ENCODE data around the gene NELL1. TPM values are rescaled to one million over a fixed set of nuclear protein-coding genes. Genes with fewer than 3 reads are reported as not detected.

NELL1 gene
- total and polyA plus RNA-seq, 2 experiments from 2014 or later = not detected

GRCh38 chr11:21553795-21554194 is 884.4 kb downstream of the NELL1 start:
- H3K4me2 ChIP-seq (ENCODE audit: unreplicated experiment) = no peak overlapping the region
- WGBS, 2 experiments (ENCODE audit: low coverage in 1 of 2, low lambda C conversion rate in 2 of 2, missing lambda C conversion rate in 2 of 2) = 8 to 9% methylated on average over 1 of the region's 1 CpG

DNA sequence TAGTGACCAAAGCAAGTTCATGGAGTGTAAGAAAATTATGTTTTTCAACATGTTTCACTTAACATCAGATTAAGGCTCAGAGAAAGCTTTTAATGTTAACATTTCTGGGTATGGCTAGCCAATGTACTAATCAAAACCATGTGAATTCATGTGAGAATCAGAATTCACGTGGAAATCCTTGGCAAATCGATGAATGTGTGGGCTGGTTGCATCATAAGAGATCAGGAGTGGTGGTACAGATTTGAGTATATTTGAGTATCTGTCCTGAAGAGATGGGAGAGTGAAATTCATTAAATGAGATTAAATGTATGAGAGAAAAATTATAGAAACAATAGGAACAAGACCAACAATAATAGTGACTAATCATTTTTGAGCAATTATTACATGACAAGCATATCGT is 884.9 kb downstream of the NELL1 start:
- Histone ChIP-seq H3K27ac (no peak overlapping the region), H3K36me3 (ENCODE audit: low read depth) (no peaks in the 10 kb centered on the region), H2AFZ (no peak overlapping the region), H3K9me3 (ENCODE audit: low read depth) (no peaks in the 10 kb centered on the region), H3K4me1 (ENCODE audit: insufficient read depth) (no peaks in the 10 kb centered on the region), H3K4me3 (no peak overlapping the region), H3K27me3 (replicated peaks; ENCODE audit: insufficient read depth) (no peaks in the 10 kb centered on the region), H3F3A (ENCODE audit: insufficient read depth) (no peaks in the 10 kb centered on the region), H3K4me2 (ENCODE audit: unreplicated experiment) (no peak overlapping the region), H4K20me1 (ENCODE audit: insufficient read depth) (no peaks in the 10 kb centered on the region), H3K79me2 (ENCODE audit: insufficient read depth) (no peaks in the 10 kb centered on the region), H3K9ac (no peak overlapping the region), H3K9me2 (ENCODE audit: insufficient read depth) (no peaks in the 10 kb centered on the region)
- TF ChIP-seq EZH2phosphoT487 (IDR thresholded peaks at IDR 0.05; ENCODE audit: insufficient read depth, low read depth) = no peak
- no peak for TF ChIP-seq EZH2 (IDR thresholded peaks at IDR 0.05; ENCODE audit: insufficient read depth, poor library complexity, severe bottlenecking)
- in situ Hi-C loops (cut with MboI) = no loop called here
- no peak for DNase-seq
- WGBS, 2 experiments (ENCODE audit: low coverage in 1 of 2, low lambda C conversion rate in 2 of 2, missing lambda C conversion rate in 2 of 2) = 0 to 4% methylated on average over 3 of the region's 3 CpGs

More at GRCh38 chr11:21553795-21554194, 884.4 kb downstream of the NELL1 start:
- Histone ChIP-seq H3K9me2 (ENCODE audit: insufficient read depth) (no peaks in the 10 kb centered on the region), H3K4me1 (ENCODE audit: insufficient read depth) (no peaks in the 10 kb centered on the region), H3K27me3 (replicated peaks; ENCODE audit: insufficient read depth) (no peaks in the 10 kb centered on the region), H3K4me3 (no peak overlapping the region), H3K27ac (no peak overlapping the region), H3K79me2 (ENCODE audit: insufficient read depth) (no peaks in the 10 kb centered on the region), H3F3A (ENCODE audit: insufficient read depth) (no peaks in the 10 kb centered on the region), H3K9me3 (ENCODE audit: low read depth) (no peaks in the 10 kb centered on the region), H3K9ac (no peak overlapping the region), H2AFZ (no peak overlapping the region), H3K36me3 (ENCODE audit: low read depth) (no peaks in the 10 kb centered on the region), H4K20me1 (ENCODE audit: insufficient read depth) (no peaks in the 10 kb centered on the region)
- in situ Hi-C loops (cut with MboI) = no loop called here
- TF ChIP-seq EZH2phosphoT487 (IDR thresholded peaks at IDR 0.05; ENCODE audit: insufficient read depth, low read depth) (no peak), EZH2 (IDR thresholded peaks at IDR 0.05; ENCODE audit: insufficient read depth, poor library complexity, severe bottlenecking) (no peak)
- DNase-seq = no peak

DNA sequence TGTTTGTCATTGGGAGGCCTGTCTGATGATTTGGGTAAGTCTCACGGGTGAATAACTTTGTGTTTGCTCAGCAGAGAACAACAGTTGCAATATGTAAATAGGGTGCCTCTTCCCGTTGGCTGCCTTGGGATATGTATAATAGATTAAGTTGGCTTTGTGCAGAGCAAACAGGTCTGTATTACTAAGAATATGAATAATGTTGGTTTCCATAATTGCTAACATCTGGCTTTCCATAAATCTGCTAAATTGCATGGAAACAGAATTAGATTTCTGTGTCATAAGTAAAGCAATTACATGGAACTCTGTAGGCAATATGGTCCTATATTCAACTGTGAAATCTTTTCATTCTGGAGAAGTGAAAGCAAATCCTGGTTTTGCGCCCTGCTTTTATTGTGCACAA is 887.5 kb downstream of the NELL1 start:
- Histone ChIP-seq H3K9me3 (ENCODE audit: low read depth) (no peaks in the 10 kb centered on the region), H3K4me2 (ENCODE audit: unreplicated experiment) (no peak overlapping the region), H3K27me3 (replicated peaks; ENCODE audit: insufficient read depth) (no peaks in the 10 kb centered on the region), H3K4me3 (no peak overlapping the region), H3K9ac (no peak overlapping the region), H2AFZ (no peak overlapping the region), H3K36me3 (ENCODE audit: low read depth) (no peaks in the 10 kb centered on the region), H3K27ac (no peak overlapping the region), H3K9me2 (ENCODE audit: insufficient read depth) (no peaks in the 10 kb centered on the region), H3F3A (ENCODE audit: insufficient read depth) (no peaks in the 10 kb centered on the region), H3K4me1 (ENCODE audit: insufficient read depth) (no peaks in the 10 kb centered on the region), H4K20me1 (ENCODE audit: insufficient read depth) (no peaks in the 10 kb centered on the region), H3K79me2 (ENCODE audit: insufficient read depth) (no peaks in the 10 kb centered on the region)
- DNase-seq = no peak
- TF ChIP-seq EZH2phosphoT487 (IDR thresholded peaks at IDR 0.05; ENCODE audit: insufficient read depth, low read depth) = no peak
- no peak for TF ChIP-seq EZH2 (IDR thresholded peaks at IDR 0.05; ENCODE audit: insufficient read depth, poor library complexity, severe bottlenecking)
- 20 to 24% methylated on average over 3 of the region's 3 CpGs for WGBS, 2 experiments (ENCODE audit: low coverage in 1 of 2, low lambda C conversion rate in 2 of 2, missing lambda C conversion rate in 2 of 2)
- in situ Hi-C loops (cut with MboI) = no loop called here

DNA sequence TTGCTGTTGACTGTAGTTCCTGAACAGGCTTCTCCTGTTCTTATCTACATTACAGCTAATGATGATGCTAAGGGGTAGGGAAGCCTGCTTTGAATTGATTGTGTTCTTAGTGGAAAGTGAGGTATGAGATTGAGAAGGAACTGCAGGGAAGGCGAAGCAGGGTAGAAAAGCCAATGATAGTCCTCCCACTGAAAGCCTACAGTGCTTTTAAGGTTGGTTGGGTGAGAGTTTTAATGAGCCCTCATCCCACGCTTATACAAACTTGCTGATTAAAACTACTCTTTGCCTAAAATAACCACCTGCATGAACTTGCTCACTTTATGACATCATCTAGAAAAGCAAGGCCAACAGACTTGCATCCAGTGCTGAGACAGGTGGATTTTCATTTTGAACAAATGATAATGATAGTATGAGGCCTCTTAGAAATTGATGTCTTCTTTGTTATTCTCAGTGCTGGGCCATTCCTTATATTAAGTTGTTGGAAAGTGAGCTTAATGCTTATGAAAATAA is 891.1 kb downstream of the NELL1 start:
- no peaks in the 10 kb centered on the region for H3K79me2 ChIP-seq (ENCODE audit: insufficient read depth)
- H3F3A ChIP-seq (ENCODE audit: insufficient read depth) = no peaks in the 10 kb centered on the region
- in situ Hi-C loops (cut with MboI) = no loop called here
- TF ChIP-seq EZH2phosphoT487 (IDR thresholded peaks at IDR 0.05; ENCODE audit: insufficient read depth, low read depth) (no peak), EZH2 (IDR thresholded peaks at IDR 0.05; ENCODE audit: insufficient read depth, poor library complexity, severe bottlenecking) (no peak)
- no peaks in the 10 kb centered on the region for H3K27me3 ChIP-seq (replicated peaks; ENCODE audit: insufficient read depth)
- DNase-seq = no peak
- WGBS, 2 experiments (ENCODE audit: low coverage in 1 of 2, low lambda C conversion rate in 2 of 2, missing lambda C conversion rate in 2 of 2) = 32 to 36% methylated on average over 2 of the region's 2 CpGs
- no peak overlapping the region for H3K4me3 ChIP-seq
- H3K4me2 ChIP-seq (ENCODE audit: unreplicated experiment) = no peak overlapping the region
- H3K9ac ChIP-seq = no peak overlapping the region
- no peaks in the 10 kb centered on the region for H4K20me1 ChIP-seq (ENCODE audit: insufficient read depth)
- no peaks in the 10 kb centered on the region for H3K4me1 ChIP-seq (ENCODE audit: insufficient read depth)
- H3K36me3 ChIP-seq (ENCODE audit: low read depth) = no peaks in the 10 kb centered on the region
- no peaks in the 10 kb centered on the region for H3K9me3 ChIP-seq (ENCODE audit: low read depth)
- H3K27ac ChIP-seq = no peak overlapping the region
- H2AFZ ChIP-seq = no peak overlapping the region
- no peaks in the 10 kb centered on the region for H3K9me2 ChIP-seq (ENCODE audit: insufficient read depth)

GRCh38 chr11:21561581-21561980 is 892.2 kb downstream of the NELL1 start:
- Histone ChIP-seq H2AFZ (no peak overlapping the region), H3K36me3 (ENCODE audit: low read depth) (no peaks in the 10 kb centered on the region), H3K4me1 (ENCODE audit: insufficient read depth) (no peaks in the 10 kb centered on the region), H3K79me2 (ENCODE audit: insufficient read depth) (no peaks in the 10 kb centered on the region), H3F3A (ENCODE audit: insufficient read depth) (no peaks in the 10 kb centered on the region), H4K20me1 (ENCODE audit: insufficient read depth) (no peaks in the 10 kb centered on the region), H3K9ac (no peak overlapping the region), H3K27ac (no peak overlapping the region), H3K4me3 (no peak overlapping the region), H3K9me3 (ENCODE audit: low read depth) (no peaks in the 10 kb centered on the region), H3K9me2 (ENCODE audit: insufficient read depth) (no peaks in the 10 kb centered on the region), H3K4me2 (ENCODE audit: unreplicated experiment) (no peak overlapping the region), H3K27me3 (replicated peaks; ENCODE audit: insufficient read depth) (no peaks in the 10 kb centered on the region)
- WGBS, 2 experiments (ENCODE audit: low coverage in 1 of 2, low lambda C conversion rate in 2 of 2, missing lambda C conversion rate in 2 of 2) = 2 to 4% methylated on average over 1 of the region's 1 CpG
- in situ Hi-C loops (cut with MboI) = no loop called here
- TF ChIP-seq EZH2phosphoT487 (IDR thresholded peaks at IDR 0.05; ENCODE audit: insufficient read depth, low read depth) = no peak
- TF ChIP-seq EZH2 (IDR thresholded peaks at IDR 0.05; ENCODE audit: insufficient read depth, poor library complexity, severe bottlenecking) = no peak
- no peak for DNase-seq
